ENCODE results near the gene ADAM12.

ADAM12 gene

GRCh38 chr10:126352453-126352852 is 35.8 kb downstream of the ADAM12 start:
- Histone ChIP-seq H4K20me1 (ENCODE audit: control insufficient read depth, insufficient read depth, low read depth, low read length) (no peaks in the 10 kb centered on the region), H3K27ac (ENCODE audit: low read depth, low read length) (no peak overlapping the region)

GRCh38 chr10:126351021-126351420 is 37.3 kb downstream of the ADAM12 start:
- Histone ChIP-seq H3K79me2 (ENCODE audit: control insufficient read depth, low read length) (no peaks in the 10 kb centered on the region), H3F3A (ENCODE audit: control insufficient read depth, insufficient read depth) (no peaks in the 10 kb centered on the region), H3K9me3 (ENCODE audit: control insufficient read depth, insufficient read depth, low read length) (no peaks in the 10 kb centered on the region), H3K4me3 (ENCODE audit: low read length) (no peak overlapping the region), H3K4me2 (ENCODE audit: low read length) (no peak overlapping the region), H3K27ac (ENCODE audit: low read depth, low read length) (no peak overlapping the region), H3K9me2 (replicated peaks; ENCODE audit: control insufficient read depth, low read length) (no peaks in the 10 kb centered on the region), H3K27me3 (ENCODE audit: control insufficient read depth, low read length) (no peaks in the 10 kb centered on the region), H4K20me1 (ENCODE audit: control insufficient read depth, insufficient read depth, low read depth, low read length) (no peaks in the 10 kb centered on the region), H3K36me3 (ENCODE audit: control insufficient read depth, low read length) (no peaks in the 10 kb centered on the region), H3K4me1 (ENCODE audit: control insufficient read depth, low read length) (no peaks in the 10 kb centered on the region)
- TF ChIP-seq CTCF (IDR thresholded peaks at IDR 0.05; ENCODE audit: low read depth, low read length, poor library complexity, severe bottlenecking) (no peak), EZH2phosphoT487 (IDR thresholded peaks at IDR 0.05; ENCODE audit: borderline replicate concordance, low read length) (no peak)

More at GRCh38 chr10:126352453-126352852, 35.8 kb downstream of the ADAM12 start:
- Histone ChIP-seq H3K27me3 (ENCODE audit: control insufficient read depth, low read length) (no peaks in the 10 kb centered on the region), H3K4me1 (ENCODE audit: control insufficient read depth, low read length) (no peaks in the 10 kb centered on the region), H3K9me2 (replicated peaks; ENCODE audit: control insufficient read depth, low read length) (no peaks in the 10 kb centered on the region), H3K4me3 (ENCODE audit: low read length) (no peak overlapping the region), H3K4me2 (ENCODE audit: low read length) (no peak overlapping the region), H3K79me2 (ENCODE audit: control insufficient read depth, low read length) (no peaks in the 10 kb centered on the region), H3F3A (ENCODE audit: control insufficient read depth, insufficient read depth) (no peaks in the 10 kb centered on the region), H3K36me3 (ENCODE audit: control insufficient read depth, low read length) (no peaks in the 10 kb centered on the region), H3K9me3 (ENCODE audit: control insufficient read depth, insufficient read depth, low read length) (no peaks in the 10 kb centered on the region)
- TF ChIP-seq CTCF (IDR thresholded peaks at IDR 0.05; ENCODE audit: low read depth, low read length, poor library complexity, severe bottlenecking) (no peak), EZH2phosphoT487 (IDR thresholded peaks at IDR 0.05; ENCODE audit: borderline replicate concordance, low read length) (no peak)

- Histone ChIP-seq H3K27me3 (ENCODE audit: control insufficient read depth, low read length) (no peaks in the 10 kb centered on the region), H3K36me3 (ENCODE audit: control insufficient read depth, low read length) (no peaks in the 10 kb centered on the region), H3K79me2 (ENCODE audit: control insufficient read depth, low read length) (no peaks in the 10 kb centered on the region), H4K20me1 (ENCODE audit: control insufficient read depth, insufficient read depth, low read depth, low read length) (no peaks in the 10 kb centered on the region), H3K4me1 (ENCODE audit: control insufficient read depth, low read length) (no peaks in the 10 kb centered on the region), H3K27ac (ENCODE audit: low read depth, low read length) (no peak overlapping the region), H3K9me3 (ENCODE audit: control insufficient read depth, insufficient read depth, low read length) (no peaks in the 10 kb centered on the region), H3K4me3 (ENCODE audit: low read length) (no peak overlapping the region), H3K9me2 (replicated peaks; ENCODE audit: control insufficient read depth, low read length) (no peaks in the 10 kb centered on the region), H3K4me2 (ENCODE audit: low read length) (no peak overlapping the region), H3F3A (ENCODE audit: control insufficient read depth, insufficient read depth) (no peaks in the 10 kb centered on the region)
- TF ChIP-seq EZH2phosphoT487 (IDR thresholded peaks at IDR 0.05; ENCODE audit: borderline replicate concordance, low read length): no peak
- no peak for TF ChIP-seq CTCF (IDR thresholded peaks at IDR 0.05; ENCODE audit: low read depth, low read length, poor library complexity, severe bottlenecking)
Measured at GRCh38 chr10:126350216-126350992, 37.9 kb downstream of the ADAM12 start.

Measured in DOHH2 (cell line).